Epithelial cell of esophagus (primary cell): Measurements from ENCODE around the gene LGALS9.
A peak's percentile ranks its signal among the peaks of the same experiment; 100 is the strongest.

Source experiments
- DNase-seq: peaks from one replicate; pipeline ENCODE4 v3.0.0; 2010; ENCODE audit warnings: low read depth
- H3K4me3 ChIP-seq: 2 replicates; pipeline ENCODE4 v1.5.1; 2011; ENCODE audit warnings: mild to moderate bottlenecking, low read length, control low read depth
- TF ChIP-seq, protein P1 (sequence below): IDR thresholded peaks from 2 replicates; pipeline ENCODE4 v1.5.1; 2011; ENCODE audit warnings: low read depth, mild to moderate bottlenecking, low read length, control low read depth, inconsistent platforms; ENCODE audit not compliant: insufficient read depth; ENCODE audit errors: missing control alignments

The LGALS9 gene

DNA sequence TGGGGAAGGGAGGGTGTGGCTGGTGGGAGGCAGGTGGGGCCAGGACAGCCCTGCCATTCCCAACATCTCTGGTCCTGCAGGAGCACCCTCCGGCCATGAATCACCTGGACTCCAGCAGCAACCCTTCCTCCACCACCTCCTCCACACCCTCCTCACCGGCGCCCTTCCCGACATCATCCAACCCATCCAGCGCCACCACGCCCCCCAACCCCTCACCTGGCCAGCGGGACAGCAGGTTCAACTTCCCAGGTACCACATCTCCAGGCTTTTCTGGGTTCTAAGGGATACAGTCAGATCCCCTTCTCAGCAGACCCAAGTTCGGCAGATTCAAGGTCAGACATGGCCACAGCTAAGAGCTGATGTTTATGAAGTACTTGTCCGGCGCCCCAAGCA, 33.8 kb upstream of the LGALS9 start:
- DNase-seq = no peak
- H3K4me3 ChIP-seq = no peak overlapping the region
- TF ChIP-seq, protein P1, sequence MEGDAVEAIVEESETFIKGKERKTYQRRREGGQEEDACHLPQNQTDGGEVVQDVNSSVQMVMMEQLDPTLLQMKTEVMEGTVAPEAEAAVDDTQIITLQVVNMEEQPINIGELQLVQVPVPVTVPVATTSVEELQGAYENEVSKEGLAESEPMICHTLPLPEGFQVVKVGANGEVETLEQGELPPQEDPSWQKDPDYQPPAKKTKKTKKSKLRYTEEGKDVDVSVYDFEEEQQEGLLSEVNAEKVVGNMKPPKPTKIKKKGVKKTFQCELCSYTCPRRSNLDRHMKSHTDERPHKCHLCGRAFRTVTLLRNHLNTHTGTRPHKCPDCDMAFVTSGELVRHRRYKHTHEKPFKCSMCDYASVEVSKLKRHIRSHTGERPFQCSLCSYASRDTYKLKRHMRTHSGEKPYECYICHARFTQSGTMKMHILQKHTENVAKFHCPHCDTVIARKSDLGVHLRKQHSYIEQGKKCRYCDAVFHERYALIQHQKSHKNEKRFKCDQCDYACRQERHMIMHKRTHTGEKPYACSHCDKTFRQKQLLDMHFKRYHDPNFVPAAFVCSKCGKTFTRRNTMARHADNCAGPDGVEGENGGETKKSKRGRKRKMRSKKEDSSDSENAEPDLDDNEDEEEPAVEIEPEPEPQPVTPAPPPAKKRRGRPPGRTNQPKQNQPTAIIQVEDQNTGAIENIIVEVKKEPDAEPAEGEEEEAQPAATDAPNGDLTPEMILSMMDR = no peak

DNA sequence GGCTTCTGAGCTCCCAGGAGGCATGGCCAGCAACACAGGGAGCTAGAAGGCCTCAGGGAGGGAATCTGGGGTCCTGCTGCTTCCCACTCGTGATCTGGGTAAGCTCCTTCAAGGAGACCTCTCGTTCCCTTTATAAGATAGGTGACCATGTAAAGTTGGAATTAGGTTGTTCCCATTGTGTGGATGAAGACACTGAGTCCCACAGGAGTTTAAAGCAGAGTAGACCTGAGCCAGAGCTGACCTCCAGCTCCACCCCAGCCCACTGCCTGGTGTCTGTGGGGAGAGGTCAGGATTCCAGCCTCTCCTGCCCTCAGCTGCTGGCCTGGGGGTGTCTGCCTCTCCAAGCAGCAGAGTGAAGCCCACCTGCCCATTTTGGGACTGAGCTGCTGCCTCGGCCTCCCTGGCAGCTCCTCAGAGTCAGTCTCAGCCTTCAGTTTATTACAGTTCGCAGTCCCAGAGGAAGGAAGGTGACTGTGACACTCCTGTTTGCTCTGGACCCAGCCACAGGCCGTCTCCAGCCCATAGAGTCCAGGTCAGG, 33.1 kb upstream of the LGALS9 start:
- H3K4me3 ChIP-seq = no peak overlapping the region
- no peak for DNase-seq
- TF ChIP-seq, protein P1 = no peak

DNA sequence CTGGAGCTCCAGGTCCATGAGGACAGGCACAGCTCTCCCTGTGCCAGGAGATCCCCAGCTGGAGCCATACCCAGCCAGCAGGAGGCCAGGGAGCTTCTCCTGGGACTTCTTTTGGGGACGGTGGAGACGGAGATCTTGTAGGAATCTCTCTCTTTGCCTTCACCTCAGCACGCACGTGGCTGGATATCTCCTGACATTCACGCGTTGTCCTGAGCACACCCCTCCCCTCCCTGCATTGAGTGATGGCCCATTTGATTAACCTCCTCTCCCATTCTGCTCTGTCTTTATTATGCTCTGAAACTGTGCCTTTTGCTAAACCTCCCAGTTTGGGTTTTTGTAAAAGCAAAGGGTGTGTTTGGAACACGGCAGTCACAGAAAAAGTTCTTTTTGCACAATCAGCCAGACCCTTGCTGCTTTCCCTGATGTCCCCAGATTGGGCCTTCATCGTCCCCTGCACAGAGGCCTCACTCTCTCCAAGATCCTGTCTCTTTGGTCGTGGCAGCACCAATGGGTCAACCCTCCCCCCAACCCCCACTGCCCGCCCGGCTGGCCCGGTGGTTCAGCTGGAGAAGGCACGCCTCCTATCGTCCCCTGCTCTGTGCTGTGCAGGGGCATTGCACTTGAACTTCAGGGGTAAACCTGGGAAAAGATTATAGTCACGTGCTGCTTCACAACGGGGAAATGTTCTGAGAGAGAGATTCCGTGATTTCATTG, 32.5 kb upstream of the LGALS9 start:
- no peak for DNase-seq
- H3K4me3 ChIP-seq = no peak overlapping the region
- TF ChIP-seq, protein P1 = no peak

DNA sequence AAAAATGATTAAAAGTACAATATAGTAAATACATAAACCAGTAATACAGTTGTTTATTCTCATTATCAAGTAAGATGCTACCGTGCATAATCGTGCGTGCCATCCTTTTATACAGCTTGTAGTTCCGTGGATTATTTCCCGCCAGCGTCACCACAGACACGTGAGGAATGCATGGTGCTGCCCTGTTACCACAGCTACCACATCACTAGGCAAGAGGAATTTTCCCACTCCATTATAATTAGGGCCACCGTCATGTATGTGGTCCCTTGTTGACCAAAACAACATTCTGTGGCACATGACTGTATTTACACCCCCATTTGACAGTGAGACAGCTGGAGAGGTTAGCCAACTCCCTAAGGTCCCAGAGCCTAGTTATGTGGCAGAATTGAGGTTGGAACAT, 30.5 kb upstream of the LGALS9 start:
- TF ChIP-seq, protein P1 = no peak
- no peak overlapping the region for H3K4me3 ChIP-seq
- DNase-seq = no peak

DNA sequence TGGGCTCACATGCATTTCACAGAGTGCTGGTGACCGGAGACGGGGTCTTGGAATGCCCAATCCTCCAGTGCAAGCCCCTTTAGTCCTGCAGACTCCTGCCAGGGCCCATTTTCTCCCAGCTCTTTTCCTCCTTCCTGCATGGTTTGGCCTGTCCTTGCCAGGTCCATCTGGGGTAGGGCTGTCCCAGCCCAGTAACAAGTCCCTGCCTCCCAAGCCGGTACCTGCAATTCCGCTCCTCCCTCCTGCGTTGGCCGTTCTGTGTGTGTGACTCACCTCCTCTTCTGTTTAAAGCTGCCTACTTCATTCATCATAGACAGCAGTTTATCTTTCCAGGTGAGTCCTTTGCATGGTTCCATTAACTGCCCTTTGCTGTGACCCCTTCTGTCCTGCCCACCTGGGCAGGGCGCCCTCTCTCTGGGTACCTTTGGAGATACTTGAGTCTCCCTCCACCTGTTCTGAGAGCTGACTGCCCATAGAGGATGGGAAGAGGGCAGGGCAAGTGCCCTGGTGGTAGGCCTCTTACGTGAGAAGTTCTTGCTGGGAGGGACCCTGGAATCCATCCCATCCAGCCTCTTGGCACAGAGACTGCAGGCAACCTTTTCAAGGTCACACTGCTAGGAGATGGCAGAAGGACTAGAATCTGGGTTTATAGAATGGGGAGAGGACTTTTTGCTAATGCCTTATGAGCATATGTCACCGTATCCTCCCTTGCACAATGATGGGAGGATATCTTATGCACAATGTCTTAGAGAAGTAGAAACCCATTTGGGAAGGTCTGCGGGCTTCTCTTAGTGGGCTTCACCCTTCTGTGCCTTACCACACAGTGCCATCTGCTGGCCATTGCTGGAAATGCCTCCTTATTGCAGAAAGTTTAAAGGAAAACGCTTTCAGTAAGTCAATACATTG, 29.7 kb upstream of the LGALS9 start:
- TF ChIP-seq, protein P1 = peak; percentile 95
- no peak overlapping the region for H3K4me3 ChIP-seq
- peak; percentile 82 for DNase-seq

DNA sequence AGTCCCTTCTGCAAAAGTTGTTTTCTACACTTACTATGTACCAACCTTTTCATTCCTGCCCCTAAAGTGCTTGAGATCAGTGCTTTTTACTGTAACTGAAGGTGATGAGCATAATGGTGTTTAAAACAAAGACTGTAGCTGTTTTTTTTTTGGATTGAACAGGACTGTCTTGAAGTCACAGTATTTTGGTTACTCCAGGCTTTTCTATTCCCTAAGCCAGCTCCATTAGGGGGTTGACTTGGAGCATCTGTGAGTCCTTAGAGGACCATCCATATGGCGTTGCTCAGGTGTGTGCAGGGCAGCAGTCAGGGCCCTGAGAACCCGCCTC, 29.0 kb upstream of the LGALS9 start:
- DNase-seq = no peak
- TF ChIP-seq, protein P1 = no peak
- no peak overlapping the region for H3K4me3 ChIP-seq
